ENCODE results near the gene CTXN3. TPM values are rescaled to one million over a fixed set of nuclear protein-coding genes. Genes with fewer than 3 reads are reported as not detected.

The CTXN3 gene
- total RNA-seq, 1 donor from 2014 or later, result not detected

DNA sequence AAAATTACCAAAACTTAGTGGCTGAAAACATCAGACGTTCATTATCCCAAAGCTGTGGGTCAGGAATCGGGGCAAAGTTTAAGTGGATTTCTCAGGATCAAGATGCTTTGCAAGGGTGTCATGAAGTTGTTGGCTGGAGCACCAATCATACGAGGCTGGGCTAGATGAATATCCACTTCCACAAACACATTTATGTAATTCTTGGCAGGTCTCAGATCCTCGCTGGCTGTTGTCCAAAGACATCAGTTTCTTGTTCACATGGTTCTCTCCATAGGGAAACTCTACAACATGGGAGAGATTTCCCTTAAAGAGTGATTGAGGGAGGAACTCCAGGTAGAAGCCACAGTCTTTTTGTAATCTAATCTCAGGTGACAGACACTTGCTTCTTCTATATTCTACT lies 34.1 kb downstream of the CTXN3 start:
- H3F3A ChIP-seq (ENCODE audit: low read depth), result no peaks in the 10 kb centered on the region
- no peak overlapping the region for H3K9ac ChIP-seq
- no peaks in the 10 kb centered on the region for H3K27me3 Mint-ChIP-seq (ENCODE audit: insufficient read depth, low read depth)
- no peaks in the 10 kb centered on the region for H3K36me3 ChIP-seq
- DNase-seq (ENCODE audit: low spot score), result no peak
- no peaks in the 10 kb centered on the region for H3K36me3 Mint-ChIP-seq
- no peak overlapping the region for H3K27ac Mint-ChIP-seq
- no peaks in the 10 kb centered on the region for H3K4me1 ChIP-seq
- no peak overlapping the region for H2AFZ ChIP-seq (replicated peaks)
- no peaks in the 10 kb centered on the region for H3K4me1 Mint-ChIP-seq
- TF ChIP-seq EZH2 (IDR thresholded peaks at IDR 0.05) (no peak), EZH2phosphoT487 (IDR thresholded peaks at IDR 0.05) (no peak)
- TF ChIP-seq, protein P1, sequence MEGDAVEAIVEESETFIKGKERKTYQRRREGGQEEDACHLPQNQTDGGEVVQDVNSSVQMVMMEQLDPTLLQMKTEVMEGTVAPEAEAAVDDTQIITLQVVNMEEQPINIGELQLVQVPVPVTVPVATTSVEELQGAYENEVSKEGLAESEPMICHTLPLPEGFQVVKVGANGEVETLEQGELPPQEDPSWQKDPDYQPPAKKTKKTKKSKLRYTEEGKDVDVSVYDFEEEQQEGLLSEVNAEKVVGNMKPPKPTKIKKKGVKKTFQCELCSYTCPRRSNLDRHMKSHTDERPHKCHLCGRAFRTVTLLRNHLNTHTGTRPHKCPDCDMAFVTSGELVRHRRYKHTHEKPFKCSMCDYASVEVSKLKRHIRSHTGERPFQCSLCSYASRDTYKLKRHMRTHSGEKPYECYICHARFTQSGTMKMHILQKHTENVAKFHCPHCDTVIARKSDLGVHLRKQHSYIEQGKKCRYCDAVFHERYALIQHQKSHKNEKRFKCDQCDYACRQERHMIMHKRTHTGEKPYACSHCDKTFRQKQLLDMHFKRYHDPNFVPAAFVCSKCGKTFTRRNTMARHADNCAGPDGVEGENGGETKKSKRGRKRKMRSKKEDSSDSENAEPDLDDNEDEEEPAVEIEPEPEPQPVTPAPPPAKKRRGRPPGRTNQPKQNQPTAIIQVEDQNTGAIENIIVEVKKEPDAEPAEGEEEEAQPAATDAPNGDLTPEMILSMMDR (IDR thresholded peaks at IDR 0.05), result no peak
- no peaks in the 10 kb centered on the region for H3K79me2 ChIP-seq (ENCODE audit: low read depth)
- H3K9me3 ChIP-seq (ENCODE audit: low read depth), result no peaks in the 10 kb centered on the region
- no peaks in the 10 kb centered on the region for H3K27me3 ChIP-seq
- no peaks in the 10 kb centered on the region for H3K9me3 Mint-ChIP-seq
- no peaks in the 10 kb centered on the region for H4K20me1 ChIP-seq (ENCODE audit: low read depth)
- H3K4me3 ChIP-seq, result no peak overlapping the region
- H3K4me2 ChIP-seq, result no peak overlapping the region
- H3K27ac ChIP-seq, result no peak overlapping the region
- no peak overlapping the region for H3K4me3 Mint-ChIP-seq

DNA sequence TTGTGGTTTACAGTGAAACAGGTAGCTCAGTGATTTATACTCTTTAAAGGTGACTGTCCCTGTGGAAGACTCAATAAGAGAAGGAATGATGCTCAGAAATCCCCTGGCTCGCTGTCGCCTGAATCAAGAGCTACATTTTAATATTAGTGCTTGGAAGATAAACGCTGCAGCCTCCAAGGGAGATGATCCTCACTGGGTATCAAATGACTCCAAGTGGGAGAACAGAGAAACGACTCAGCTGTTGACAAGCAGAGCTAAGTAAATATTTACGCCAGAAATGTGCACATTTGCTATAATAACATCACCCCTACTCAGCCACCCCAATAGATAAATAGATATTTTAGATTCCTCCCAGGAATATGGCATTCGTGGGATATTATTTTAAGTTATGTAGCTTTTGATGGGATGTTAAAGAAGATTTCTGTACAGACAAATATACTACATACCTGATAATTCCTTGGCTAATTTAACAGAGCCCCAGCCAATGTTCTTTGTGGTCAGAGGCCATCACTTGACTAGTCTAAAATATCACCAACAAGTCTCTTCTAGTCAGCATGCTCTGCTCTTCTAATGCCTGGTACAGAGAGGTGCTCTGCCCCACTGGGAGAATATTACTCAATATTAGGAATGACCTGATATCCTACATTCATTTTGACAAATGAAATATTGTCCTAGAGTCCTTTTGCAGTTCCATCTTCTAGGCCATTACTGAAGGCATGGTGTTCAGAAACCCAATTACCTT lies 36.0 kb downstream of the CTXN3 start:
- Mint-ChIP-seq H3K4me1 (no peaks in the 10 kb centered on the region), H3K4me3 (no peak overlapping the region), H3K27me3 (ENCODE audit: insufficient read depth, low read depth) (no peaks in the 10 kb centered on the region), H3K9me3 (no peaks in the 10 kb centered on the region), H3K36me3 (no peaks in the 10 kb centered on the region), H3K27ac (no peak overlapping the region)
- no peak overlapping the region for H2AFZ ChIP-seq (replicated peaks)
- no peak for DNase-seq (ENCODE audit: low spot score)
- H3K9ac ChIP-seq, result no peak overlapping the region
- H3F3A ChIP-seq (ENCODE audit: low read depth), result no peaks in the 10 kb centered on the region
- H3K4me3 ChIP-seq, result no peak overlapping the region
- no peaks in the 10 kb centered on the region for H3K79me2 ChIP-seq (ENCODE audit: low read depth)
- H3K9me3 ChIP-seq (ENCODE audit: low read depth), result no peaks in the 10 kb centered on the region
- TF ChIP-seq, protein P1 (IDR thresholded peaks at IDR 0.05), result no peak
- TF ChIP-seq EZH2 (IDR thresholded peaks at IDR 0.05) (no peak), EZH2phosphoT487 (IDR thresholded peaks at IDR 0.05) (no peak)
- H4K20me1 ChIP-seq (ENCODE audit: low read depth), result no peaks in the 10 kb centered on the region
- no peaks in the 10 kb centered on the region for H3K36me3 ChIP-seq
- no peaks in the 10 kb centered on the region for H3K27me3 ChIP-seq
- no peak overlapping the region for H3K4me2 ChIP-seq
- H3K27ac ChIP-seq, result no peak overlapping the region
- no peaks in the 10 kb centered on the region for H3K4me1 ChIP-seq

DNA sequence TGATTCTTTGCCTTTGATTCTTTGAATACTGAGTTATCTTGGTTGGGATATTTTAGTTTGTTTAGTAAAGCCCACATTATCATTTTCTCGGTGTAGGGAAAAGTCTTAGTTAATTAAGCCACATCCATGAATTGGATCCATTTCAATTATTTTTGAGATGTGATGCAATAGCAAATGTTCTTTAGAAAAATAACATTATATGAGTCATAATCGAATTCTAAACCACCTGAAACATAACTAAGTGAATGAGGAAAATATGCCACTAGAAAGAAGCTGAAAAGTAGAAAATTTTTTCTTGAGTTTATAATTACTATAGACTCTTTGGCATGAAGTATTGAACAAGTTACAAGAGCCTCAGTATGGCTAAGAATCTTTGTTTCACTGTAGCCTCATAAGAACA lies 36.8 kb downstream of the CTXN3 start:
- DNase-seq (ENCODE audit: low spot score), result no peak
- H3K4me1 ChIP-seq, result no peaks in the 10 kb centered on the region
- H3K36me3 ChIP-seq, result no peaks in the 10 kb centered on the region
- H3K9me3 Mint-ChIP-seq, result no peaks in the 10 kb centered on the region
- H3K27ac Mint-ChIP-seq, result no peak overlapping the region
- H3K27ac ChIP-seq, result no peak overlapping the region
- H2AFZ ChIP-seq (replicated peaks), result peak overlapping the region; percentile 15
- TF ChIP-seq EZH2 (IDR thresholded peaks at IDR 0.05), result no peak
- TF ChIP-seq, protein P1 (IDR thresholded peaks at IDR 0.05), result no peak
- TF ChIP-seq EZH2phosphoT487 (IDR thresholded peaks at IDR 0.05), result no peak
- no peaks in the 10 kb centered on the region for H3K79me2 ChIP-seq (ENCODE audit: low read depth)
- no peak overlapping the region for H3K4me2 ChIP-seq
- H3K9me3 ChIP-seq (ENCODE audit: low read depth), result no peaks in the 10 kb centered on the region
- no peaks in the 10 kb centered on the region for H3K27me3 Mint-ChIP-seq (ENCODE audit: insufficient read depth, low read depth)
- no peak overlapping the region for H3K4me3 Mint-ChIP-seq
- H3K27me3 ChIP-seq, result no peaks in the 10 kb centered on the region
- H4K20me1 ChIP-seq (ENCODE audit: low read depth), result no peaks in the 10 kb centered on the region
- no peaks in the 10 kb centered on the region for H3K36me3 Mint-ChIP-seq
- H3F3A ChIP-seq (ENCODE audit: low read depth), result no peaks in the 10 kb centered on the region
- H3K4me3 ChIP-seq, result no peak overlapping the region
- H3K4me1 Mint-ChIP-seq, result no peaks in the 10 kb centered on the region
- H3K9ac ChIP-seq, result no peak overlapping the region

Data from neural progenitor cell (in vitro differentiated cells).